GM19025 (cell line): Measurements from ENCODE around the gene BCL3.
"Not testable (repeated sequence)": the region's sequence is repeated elsewhere in the genome, so short reads cannot be mapped to it uniquely, and the experiment has no call there.

Source experiments
- ATAC-seq: cut with Tn5 transposase; IDR thresholded peaks from one replicate; pipeline ENCODE4 v1.9.1; 2021; ENCODE audit warnings: mild to moderate bottlenecking, low read depth, moderate library complexity; ENCODE audit not compliant: unreplicated experiment

BCL3 gene, protein sequence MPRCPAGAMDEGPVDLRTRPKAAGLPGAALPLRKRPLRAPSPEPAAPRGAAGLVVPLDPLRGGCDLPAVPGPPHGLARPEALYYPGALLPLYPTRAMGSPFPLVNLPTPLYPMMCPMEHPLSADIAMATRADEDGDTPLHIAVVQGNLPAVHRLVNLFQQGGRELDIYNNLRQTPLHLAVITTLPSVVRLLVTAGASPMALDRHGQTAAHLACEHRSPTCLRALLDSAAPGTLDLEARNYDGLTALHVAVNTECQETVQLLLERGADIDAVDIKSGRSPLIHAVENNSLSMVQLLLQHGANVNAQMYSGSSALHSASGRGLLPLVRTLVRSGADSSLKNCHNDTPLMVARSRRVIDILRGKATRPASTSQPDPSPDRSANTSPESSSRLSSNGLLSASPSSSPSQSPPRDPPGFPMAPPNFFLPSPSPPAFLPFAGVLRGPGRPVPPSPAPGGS

DNA sequence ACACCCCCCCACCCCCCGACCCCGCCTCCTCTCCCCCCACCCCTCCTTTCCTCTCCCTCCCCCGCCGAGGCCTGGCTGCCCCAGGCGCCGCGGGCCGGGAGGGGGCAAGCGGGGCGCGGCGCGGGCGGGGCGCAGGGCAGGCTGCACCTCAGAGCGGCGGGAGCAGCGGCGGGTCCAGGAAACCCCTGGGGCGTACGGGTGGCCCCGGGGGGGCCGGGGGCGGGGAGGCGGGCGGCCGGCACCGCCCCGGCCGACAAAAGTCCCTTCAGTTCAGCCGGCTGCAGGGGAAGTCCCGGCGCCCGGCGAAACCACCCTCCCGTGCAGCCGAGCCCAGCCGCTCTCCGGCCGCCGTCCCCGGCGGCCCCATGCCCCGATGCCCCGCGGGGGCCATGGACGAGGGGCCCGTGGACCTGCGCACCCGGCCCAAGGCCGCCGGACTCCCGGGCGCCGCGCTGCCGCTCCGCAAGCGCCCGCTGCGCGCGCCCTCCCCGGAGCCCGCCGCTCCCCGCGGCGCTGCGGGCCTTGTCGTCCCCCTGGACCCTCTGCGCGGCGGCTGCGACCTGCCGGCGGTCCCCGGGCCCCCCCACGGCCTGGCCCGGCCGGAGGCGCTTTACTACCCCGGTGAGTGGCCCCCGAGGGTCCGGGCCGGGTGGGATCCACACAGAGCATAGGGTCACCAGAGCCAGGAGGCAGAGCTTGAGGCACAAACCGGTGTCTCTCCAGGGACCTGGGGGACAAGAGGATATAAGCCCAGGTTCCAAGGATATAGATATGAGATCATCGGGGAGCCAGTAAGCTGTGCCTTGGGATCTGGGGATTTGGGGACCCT is at the start of gene BCL3:
Gene BCL3, plus strand, starts transcription at position 283 of the 829 bp plus-strand sequence. Its CDS starts 83 bp downstream, at position 366.
- peak; percentile 33 for ATAC-seq

DNA sequence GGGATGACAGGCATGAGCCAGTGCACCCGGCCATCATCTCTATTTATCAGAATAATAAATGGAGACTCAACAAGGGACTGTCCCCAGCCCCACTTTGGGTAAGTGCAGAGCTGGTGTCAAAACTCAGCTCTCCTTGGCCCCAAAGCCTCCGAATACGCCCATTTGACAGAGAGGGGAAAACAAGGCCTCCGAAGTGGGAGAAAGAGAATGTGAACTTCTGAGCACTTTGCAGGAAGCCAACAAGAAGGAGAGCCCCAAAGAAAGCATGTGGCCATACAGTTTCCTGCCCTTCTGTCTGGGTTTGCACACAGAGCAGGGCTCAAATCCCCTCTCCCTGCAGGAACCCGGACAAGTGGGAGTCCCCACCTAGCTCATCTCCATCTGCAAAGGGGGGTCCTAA is 48.0 kb upstream of the BCL3 start:
- no peak for ATAC-seq

DNA sequence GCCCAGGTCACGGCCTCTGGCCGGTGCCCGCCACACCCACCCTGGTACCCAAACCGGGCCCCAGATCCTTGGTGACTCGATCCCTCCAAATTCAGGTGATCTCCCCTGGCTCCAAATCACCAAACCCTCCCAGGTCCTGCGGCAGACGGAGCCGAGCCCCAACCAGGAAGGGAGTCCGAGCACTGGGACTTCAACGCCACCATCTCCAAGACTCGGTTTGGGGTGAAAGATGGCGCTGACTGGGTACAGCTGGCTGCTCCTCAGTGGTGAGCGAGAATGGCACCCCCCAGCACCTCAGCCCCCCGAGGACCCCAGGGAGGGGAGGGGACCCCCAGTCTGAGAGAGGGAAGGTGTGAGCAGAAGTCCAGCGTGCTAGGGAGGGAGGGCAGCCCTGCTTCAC is 47.3 kb upstream of the BCL3 start:
- ATAC-seq: no peak

DNA sequence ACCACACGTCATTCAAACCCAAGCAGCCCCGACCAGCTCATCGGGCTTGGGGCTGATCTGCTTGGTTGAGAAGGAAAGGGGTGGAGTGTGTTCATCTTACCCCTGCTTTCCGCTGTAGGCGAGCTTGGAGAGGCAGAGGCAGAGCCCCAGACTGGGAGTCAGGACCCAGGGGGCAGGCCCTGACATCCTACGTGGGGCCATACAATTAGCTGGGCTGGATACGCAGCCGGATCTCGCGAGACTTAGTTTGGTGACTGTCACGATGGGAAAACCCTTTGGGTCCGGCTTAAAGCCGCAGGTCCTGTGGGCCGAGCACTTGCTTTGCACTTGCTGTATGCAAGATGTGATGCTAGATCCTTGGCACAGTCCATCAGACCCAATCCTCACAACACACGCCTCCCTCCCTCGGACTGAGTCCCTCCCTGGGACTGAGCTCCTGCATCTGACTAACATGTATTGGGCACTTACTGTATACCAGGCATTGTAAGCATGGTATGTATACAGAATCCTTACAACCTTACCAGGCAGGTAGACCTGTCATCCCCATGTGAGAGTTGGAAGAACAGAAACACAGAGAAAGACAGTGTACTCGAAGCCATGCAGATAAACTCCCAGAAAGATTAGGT is 45.8 kb upstream of the BCL3 start:
- ATAC-seq: no peak

DNA sequence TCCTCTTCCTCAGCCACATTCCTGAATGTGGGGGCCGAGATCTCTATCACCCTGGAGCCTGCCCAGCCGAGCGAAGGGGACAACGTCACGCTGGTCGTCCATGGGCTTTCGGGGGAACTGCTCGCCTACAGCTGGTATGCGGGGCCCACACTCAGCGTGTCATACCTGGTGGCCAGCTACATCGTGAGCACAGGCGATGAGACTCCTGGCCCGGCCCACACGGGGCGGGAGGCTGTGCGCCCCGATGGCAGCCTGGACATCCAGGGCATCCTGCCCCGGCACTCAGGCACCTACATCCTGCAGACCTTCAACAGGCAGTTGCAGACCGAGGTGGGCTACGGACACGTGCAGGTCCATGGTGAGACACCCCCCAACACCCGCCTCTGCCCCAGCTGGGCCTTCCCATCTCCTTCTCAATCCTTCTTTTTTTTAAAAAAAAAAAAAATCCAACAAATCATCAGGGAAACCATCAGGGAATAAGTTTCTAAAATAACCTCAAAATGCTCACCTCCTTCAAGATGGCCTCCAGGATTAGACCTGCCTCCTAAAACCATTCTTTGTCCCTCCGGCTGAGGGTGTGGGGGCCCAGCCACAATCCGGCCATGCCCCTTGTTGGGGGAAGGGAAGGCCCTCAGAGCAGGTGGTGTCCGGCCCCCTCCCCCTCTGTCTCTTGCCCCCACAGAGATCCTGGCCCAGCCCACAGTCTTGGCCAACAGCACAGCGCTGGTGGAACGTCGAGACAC is 45.0 kb upstream of the BCL3 start:
- no peak for ATAC-seq

DNA sequence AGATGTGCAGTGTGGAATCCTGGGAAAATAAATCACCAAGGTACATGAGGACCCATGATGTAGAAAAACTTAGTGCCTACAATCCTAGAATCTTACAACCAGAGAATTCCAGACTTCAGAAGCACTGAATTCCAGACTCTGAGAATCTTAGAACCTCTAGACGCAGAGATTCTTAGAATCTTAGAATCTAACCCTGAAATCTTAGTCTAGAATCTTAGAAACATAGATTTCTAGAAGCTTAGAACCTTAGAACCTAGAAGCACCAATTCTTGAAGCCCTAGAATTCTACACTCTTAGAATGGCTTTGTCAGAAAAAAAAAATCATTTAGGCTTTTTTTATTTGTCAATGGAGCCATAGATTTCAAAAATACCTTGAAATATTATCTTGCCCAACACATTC is 43.5 kb upstream of the BCL3 start:
- ATAC-seq: no peak

DNA sequence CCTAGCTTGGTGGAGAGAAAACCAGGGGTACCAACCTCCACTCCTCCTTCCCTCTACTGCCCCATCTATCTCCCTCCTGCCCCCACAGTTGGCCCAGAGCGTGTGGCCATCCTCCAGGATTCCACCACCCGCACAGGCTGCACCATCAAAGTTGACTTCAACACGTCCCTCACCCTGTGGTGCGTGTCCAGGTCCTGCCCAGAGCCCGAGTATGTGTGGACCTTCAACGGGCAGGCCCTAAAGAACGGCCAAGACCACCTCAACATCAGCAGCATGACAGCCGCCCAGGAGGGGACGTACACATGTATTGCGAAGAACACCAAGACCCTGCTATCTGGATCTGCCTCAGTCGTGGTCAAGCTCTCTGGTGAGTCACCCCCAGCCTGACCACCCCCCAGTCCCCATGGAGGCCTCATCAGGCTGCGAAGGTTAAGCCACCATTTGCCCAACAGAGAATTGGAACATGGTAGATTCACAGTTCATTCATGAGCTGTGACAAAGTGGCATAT is 43.0 kb upstream of the BCL3 start:
- no peak for ATAC-seq

DNA sequence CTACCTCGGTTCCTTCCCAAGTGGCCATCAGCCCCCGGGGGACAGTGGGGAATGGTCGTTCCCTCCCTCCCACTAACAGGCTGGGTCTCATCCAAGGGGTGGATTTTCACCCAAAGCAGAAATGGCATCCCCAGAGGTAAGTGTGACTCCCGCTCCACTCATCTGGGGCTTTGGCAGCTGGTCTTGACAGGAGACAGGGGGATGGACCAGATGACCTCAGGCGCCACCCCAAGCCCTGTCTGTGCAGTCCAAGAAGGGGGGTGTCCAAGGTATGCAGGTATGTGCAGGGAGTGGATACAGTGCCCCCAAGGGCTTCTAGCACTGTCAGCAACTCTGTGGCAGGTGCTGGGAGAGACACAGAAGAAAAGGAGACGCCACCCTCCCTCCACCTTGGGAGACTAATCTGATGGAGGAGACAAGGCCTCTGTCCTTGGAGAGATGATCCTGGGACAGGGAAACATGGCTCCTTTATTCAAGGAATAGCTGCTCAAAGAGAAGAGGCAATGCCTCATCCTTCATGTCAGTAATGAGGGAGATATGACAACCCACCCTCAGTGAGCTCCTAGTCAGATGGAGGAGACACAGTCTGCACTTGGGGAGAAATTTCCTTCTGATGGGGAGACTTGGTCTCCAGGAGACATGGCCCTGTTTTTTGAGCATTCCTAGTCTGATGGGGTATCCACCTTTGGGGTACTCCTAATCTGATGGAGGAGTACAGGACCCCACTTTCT is 41.8 kb upstream of the BCL3 start:
- no peak for ATAC-seq

DNA sequence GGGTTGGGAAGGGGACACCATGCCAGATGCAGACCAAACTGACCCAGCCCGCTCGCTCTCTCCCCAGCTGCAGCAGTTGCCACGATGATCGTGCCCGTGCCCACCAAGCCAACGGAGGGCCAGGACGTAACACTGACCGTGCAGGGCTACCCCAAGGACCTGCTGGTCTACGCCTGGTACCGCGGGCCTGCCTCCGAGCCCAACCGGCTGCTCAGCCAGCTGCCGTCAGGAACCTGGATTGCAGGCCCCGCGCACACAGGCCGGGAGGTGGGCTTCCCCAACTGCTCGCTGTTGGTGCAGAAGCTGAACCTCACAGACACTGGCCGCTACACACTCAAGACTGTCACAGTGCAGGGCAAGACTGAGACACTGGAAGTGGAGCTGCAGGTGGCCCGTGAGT is 40.7 kb upstream of the BCL3 start:
- no peak for ATAC-seq

DNA sequence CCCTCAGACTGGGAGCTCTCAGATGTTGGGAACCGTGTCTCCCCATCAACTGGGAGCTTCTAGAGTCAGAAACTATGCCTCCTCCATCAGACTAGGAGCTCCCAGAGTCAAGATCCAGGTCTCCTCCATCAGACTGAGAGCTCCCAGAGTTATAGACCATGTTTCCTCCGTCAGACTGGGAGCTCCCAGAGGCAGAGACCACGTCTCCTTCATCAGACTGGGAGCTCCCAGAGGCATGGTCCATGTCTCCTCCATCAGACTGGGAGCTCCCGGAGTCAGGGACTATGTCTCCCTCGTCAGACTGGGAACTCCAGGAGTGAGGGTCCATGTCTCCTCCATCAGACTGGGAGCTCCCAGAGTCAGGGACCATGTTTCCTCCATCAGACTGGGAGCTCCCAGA is 39.6 kb upstream of the BCL3 start:
- no peak for ATAC-seq

DNA sequence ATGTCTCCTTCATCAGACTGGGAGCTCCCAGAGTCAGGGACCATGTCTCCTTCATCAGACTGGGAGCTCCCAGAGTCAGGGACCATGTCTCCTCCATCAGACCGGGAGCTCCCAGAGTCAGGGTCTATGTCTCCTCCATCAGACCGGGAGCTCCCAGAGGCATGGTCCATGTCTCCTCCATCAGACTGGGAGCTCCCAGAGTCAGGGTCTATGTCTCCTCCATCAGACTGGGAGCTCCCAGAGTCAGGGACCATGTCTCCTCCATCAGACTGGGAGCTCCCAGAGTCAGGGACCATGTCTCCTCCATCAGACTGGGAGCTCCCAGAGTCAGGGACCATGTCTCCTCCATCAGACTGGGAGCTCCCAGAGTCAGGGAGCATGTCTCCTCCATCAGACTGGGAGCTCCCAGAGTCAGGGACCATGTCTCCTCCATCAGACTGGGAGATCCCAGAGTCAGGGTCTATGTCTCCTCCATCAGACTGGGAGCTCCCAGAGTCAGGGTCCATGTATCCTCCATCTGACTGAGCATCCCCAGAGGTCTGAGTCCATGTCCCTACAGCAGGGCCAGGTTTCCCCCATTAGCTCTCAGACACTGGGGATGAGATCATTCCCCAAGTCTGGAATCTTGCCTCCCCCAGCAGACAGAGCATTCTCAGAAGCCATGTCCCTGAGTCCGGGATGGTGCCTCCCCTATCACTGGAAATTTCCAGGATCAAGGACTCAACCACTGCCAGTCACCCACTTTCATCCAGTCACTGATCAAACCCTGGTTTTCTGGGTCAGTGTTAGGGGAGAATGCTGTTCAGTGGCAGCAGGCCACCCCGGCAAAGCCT is 38.9 kb upstream of the BCL3 start:
- ATAC-seq: not testable (repeated sequence)

DNA sequence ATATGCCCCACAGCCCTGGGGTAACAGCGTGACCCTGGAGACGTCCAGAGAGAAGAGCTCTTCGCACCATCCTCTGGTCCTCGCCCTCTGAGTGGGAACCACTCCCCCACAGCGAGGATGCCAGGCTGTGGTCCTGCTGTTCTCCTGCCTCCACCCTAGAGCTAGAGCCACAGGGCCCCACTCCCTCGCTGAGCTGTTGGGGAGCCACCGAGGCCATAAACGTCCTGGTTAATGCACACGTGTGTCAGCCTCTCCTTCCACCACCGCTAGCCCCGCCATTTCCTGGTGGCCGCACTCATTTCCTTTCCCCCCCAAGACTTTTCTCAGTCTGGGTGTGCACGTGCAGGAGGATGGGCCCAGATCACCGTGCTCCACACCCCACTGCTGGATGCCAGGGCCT is 38.0 kb upstream of the BCL3 start:
- no peak for ATAC-seq

DNA sequence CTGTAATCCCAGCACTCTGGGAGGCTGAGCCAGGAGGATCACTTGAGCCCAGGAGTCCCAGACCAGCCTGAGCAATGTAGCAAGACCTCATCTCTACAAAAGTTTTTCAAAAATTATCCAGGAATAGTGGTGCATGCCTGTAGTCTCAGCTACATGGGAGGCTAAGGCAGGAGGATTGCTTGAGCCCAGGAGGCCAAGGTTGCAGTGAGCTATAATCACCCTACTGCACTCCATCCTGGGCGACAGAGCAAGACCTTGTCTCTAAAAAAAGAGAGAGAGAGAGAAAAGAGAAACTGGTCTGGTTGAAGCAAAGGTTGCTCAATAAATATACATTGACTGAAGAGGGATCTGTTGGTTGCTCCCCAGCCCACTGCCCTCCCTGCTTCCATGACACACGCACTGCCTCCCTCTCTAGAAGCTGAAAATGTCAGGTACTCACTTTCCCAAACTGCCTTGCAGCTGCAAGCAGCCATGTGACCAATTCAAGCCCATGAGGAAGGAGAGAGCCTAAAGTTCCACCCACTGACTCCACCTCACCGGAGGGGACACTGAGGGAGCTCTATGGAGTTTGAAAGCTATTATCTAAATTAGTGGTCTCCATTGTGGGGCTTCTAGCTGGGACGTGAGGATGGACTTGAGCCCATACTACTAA is 35.5 kb upstream of the BCL3 start:
- no peak for ATAC-seq

DNA sequence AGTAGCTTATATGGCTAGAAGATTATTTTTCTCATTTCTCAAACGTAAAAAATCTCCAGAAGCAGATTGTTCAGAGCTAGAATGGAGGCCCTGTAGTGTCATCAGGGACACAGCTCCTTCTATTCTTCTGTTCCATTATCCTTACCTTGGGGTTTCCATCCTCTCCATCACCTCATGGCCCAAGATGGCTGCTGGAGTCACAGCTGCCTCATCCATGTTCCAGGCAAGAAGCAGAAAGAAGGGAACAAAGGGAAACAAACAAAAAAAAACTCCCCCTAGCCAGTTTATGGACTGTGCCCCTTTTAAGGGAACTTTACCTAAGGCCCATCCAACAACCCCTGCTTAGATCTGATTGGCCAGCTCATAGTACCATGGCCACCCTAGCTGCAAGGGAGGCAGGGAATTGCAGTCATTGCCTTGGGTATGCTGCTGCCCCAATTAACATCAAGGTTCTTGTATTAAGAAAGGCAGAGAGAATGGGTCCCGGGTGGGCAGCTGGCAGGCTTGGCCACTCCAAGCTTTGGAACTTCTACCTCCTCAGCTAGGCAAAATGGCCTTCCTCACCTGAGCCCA is 33.8 kb upstream of the BCL3 start:
- ATAC-seq: no peak

DNA sequence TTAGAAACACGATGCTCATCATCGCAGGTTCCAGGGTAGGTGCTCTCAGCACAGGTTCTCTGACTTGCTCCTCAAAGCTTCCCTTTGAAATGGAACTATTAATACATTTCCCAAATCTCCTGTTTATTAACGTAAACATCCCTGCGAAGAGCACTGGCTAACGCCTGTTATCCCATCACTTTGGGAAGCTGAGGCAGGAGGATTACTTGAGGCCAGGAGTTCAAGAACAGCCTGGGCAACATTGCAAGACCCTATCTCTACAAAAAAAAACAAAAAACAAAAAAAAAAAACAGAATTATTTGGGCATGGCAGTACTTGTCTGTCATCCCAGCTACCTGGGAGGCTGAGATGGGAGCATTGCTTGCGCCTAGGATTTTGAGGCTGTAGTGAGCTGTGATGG is 30.9 kb upstream of the BCL3 start:
- ATAC-seq: no peak

DNA sequence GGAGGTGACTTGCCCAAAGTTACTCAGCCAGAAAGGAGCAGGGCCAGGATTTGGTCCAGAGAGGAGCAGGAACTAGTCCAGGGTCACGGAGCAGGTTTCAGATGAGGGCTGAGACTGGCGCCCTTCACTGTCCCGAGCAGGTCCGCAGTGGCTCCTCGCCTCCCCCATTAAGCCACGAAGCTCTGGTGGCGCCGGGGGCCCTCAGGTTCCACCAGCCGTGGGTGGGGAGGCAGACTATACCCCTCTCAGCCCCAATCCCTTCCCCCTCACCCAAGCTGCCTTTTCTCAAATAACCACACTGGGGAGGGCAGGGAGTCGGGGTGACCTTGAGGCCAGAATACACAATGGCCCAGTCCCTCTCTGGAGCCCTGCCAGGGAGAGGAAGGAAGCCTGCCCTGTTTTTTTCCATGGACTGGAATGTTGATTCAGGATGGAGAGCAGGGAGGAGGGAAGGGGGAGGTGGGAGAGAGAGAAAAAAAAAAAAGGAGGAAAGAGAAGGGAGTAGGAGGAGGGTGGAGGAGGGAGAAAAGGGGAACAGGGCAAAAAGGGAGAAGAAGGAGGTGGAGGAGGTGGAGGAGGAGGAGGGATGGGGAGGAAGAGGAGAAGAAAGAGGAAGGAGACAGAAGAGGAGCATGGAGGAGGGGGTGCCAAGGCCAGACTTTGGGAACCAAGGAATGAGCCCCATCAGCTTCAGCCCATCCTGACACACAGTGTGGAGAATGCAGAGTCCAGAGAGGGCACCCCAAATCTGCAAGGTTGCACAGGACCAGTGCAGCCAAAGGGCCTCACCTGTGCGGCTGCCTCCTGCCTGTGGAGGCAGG is 29.9 kb upstream of the BCL3 start:
- no peak for ATAC-seq

DNA sequence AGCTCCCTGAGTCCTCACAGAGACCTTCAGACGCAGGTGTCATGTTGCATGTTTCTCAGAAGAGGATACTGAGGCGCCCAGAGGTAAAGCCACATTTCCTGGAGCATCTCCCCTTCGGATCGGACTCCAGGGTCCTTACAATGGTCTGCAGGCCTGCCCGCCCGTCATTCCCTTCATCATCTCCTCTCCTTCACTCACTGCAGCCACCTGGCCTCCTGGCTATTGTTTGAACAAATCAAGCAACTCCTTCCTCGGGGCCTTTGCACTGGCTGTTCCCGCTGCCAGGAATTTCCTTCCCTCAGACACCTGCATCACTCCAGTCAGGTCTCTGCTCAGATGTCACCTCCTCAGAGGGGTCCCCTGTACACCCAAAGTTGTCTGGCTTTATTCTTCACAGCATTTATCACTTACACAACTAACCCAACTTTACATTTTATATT is 29.2 kb upstream of the BCL3 start:
- ATAC-seq: no peak
